ENCODE data around the gene C1orf116. TPM values are rescaled to one million over a fixed set of nuclear protein-coding genes. Genes with fewer than 3 reads are reported as not detected.

The C1orf116 gene
- total and polyA plus RNA-seq, 4 donors = 0.27 to 0.79 (median 0.46) TPM

- TF ChIP-seq FOXA2 (IDR thresholded peaks at IDR 0.05) (no peak), RAD21 (IDR thresholded peaks at IDR 0.05) (no peak), TAF1 (conservative IDR thresholded peaks at IDR 0.05) (no peak), ATF3 (IDR thresholded peaks at IDR 0.05) (no peak), EGR1 (IDR thresholded peaks at IDR 0.05; ENCODE audit: low read depth in 2 of 2) (no peak), FOXA1 (IDR thresholded peaks at IDR 0.05) (no peak), ZBTB33 (IDR thresholded peaks at IDR 0.05) (no peak), MAX (IDR thresholded peaks at IDR 0.05) (no peak), HNF4G (IDR thresholded peaks at IDR 0.05) (no peak), REST (IDR thresholded peaks at IDR 0.05) (no peak), NR2F2 (IDR thresholded peaks at IDR 0.05) (no peak), SP1 (IDR thresholded peaks at IDR 0.05) (no peak), YY1 (IDR thresholded peaks at IDR 0.05) (no peak), RXRA (IDR thresholded peaks at IDR 0.05) (no peak), GABPA (IDR thresholded peaks at IDR 0.05 in 1 of 2, conservative IDR thresholded peaks at IDR 0.05 in 1 of 2) (no peak)
- 92% methylated on average over 1 of the region's 1 CpG for WGBS
Observed at GRCh38 chr1:206987873-206988272, 44.7 kb downstream of the C1orf116 start.

GRCh38 chr1:206986885-206987284 is 45.7 kb downstream of the C1orf116 start:
- DNase-seq (ENCODE audit: low spot score) = no peak
- 66% methylated on average over 3 of the region's 3 CpGs for WGBS
- Histone ChIP-seq H3K36me3 (ENCODE audit: control insufficient read depth in 4 of 4, insufficient read depth in 3 of 4, low read depth in 1 of 4, low read length in 3 of 4) (no peaks in the 10 kb centered on the region), H3K27me3 (ENCODE audit: control insufficient read depth in 4 of 4, insufficient read depth in 4 of 4, low read length in 3 of 4) (no peaks in the 10 kb centered on the region), H3K4me3 (ENCODE audit: low read depth in 1 of 3, low read length in 3 of 3) (no peak overlapping the region), H3K27ac (ENCODE audit: low read depth in 1 of 2, low read length in 2 of 2) (no peak overlapping the region), H3K4me1 (ENCODE audit: control insufficient read depth in 4 of 4, insufficient read depth in 4 of 4, low read length in 3 of 4) (no peaks in the 10 kb centered on the region), H3K9me3 (ENCODE audit: control insufficient read depth in 4 of 4, low read length in 3 of 4) (no peaks in the 10 kb centered on the region), H3K9ac (ENCODE audit: low read depth in 1 of 2, low read length in 2 of 2) (no peak overlapping the region)
- no peak for TF ChIP-seq HNF4A (conservative IDR thresholded peaks at IDR 0.05)
- TF ChIP-seq NR2F2 (IDR thresholded peaks at IDR 0.05) = no peak

More at GRCh38 chr1:206987873-206988272, 44.7 kb downstream of the C1orf116 start:
- peaks cover 0 to 2% (median under 1%) of the 10 kb centered on the region in 4 donors for H3K4me1 ChIP-seq (ENCODE audit: control insufficient read depth in 4 of 4, insufficient read depth in 4 of 4, low read length in 3 of 4)
- no peaks in the 10 kb centered on the region for H3K9me3 ChIP-seq (ENCODE audit: control insufficient read depth in 4 of 4, low read length in 3 of 4)
- DNase-seq (ENCODE audit: low spot score) = no peak
- H3K27me3 ChIP-seq (ENCODE audit: control insufficient read depth in 4 of 4, insufficient read depth in 4 of 4, low read length in 3 of 4) = no peaks in the 10 kb centered on the region
- no peak overlapping the region for H3K9ac ChIP-seq (ENCODE audit: low read depth in 1 of 2, low read length in 2 of 2)
- H3K36me3 ChIP-seq (ENCODE audit: control insufficient read depth in 4 of 4, insufficient read depth in 3 of 4, low read depth in 1 of 4, low read length in 3 of 4) = no peaks in the 10 kb centered on the region
- H3K27ac ChIP-seq (ENCODE audit: low read depth in 1 of 2, low read length in 2 of 2) = no peak overlapping the region
- H3K4me3 ChIP-seq (ENCODE audit: low read depth in 1 of 3, low read length in 3 of 3) = no peak overlapping the region
